HG02943 (cell line): ENCODE measurements around the gene GPC5.
"Not testable (repeated sequence)": the region's sequence is repeated elsewhere in the genome, so short reads cannot be mapped to it uniquely, and the experiment has no call there.

Experiments
- ATAC-seq: cut with Tn5 transposase; IDR thresholded peaks from one replicate; pipeline ENCODE4 v1.9.1; 2021; ENCODE audit warnings: mild to moderate bottlenecking, low read depth, moderate library complexity; ENCODE audit not compliant: unreplicated experiment

Gene GPC5

DNA sequence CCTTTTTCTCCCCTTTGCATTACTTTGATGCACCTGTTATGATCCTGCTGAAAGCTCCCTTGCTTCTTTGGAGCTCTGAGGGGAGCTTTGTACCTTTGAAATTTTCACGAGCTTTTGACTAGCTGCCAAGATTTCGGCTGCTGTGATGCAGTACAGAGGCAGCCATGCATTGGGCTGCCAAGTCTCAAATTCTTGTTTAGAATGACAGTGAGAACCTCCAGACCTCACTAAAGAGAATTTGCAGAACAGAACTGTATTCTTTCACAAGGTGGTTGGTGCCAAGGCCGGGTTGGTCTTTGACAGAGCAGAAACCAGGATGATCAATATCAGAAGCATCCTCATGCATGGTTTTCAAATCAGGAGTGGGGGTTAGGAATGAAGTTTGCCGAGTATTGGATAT, 414.8 kb downstream of the GPC5 start:
- no peak for ATAC-seq

DNA sequence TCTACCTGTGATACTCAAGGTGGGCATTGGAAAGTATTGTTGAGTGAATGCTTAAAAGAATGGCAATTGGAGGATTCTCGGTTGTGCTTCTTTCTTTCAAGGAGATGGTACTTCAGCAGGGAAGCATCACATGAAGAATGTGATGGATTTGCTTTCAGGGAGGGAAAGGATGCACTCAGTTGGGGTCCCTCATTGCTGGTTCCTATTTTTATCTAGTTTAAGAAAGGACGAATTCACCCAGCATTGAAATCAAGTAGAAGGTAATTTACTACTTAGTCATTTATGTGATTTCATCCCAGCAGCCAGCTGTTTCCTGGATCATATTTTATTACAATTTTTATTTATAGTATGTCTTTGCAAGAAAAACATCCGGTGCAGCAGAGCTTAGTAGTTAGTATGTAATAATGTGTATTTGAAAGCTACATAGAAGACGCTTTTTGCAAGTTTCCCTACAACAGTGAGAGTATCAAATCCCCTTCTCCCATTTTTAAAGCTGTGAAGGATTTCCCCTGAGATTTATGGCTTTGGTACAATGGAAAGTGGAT, 417.9 kb downstream of the GPC5 start:
- ATAC-seq: no peak

DNA sequence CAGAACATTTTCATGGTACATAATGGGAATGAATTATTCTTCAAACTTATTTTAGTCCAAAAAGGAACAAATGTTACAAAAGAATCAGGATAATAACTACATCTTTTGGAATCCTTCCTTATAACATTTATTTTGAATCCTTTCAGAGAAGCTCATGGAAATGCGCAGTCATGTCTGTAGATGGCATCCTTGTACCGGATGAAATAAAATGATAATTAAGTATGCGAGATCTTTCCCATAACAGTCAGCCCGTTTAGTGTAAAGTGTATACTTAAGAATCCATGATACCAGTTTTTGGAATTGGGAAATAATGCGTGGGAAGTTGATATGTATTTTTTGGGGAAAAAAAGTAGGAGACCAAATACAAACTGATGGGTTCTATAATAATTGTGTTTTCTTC, 418.8 kb downstream of the GPC5 start:
- ATAC-seq: no peak

DNA sequence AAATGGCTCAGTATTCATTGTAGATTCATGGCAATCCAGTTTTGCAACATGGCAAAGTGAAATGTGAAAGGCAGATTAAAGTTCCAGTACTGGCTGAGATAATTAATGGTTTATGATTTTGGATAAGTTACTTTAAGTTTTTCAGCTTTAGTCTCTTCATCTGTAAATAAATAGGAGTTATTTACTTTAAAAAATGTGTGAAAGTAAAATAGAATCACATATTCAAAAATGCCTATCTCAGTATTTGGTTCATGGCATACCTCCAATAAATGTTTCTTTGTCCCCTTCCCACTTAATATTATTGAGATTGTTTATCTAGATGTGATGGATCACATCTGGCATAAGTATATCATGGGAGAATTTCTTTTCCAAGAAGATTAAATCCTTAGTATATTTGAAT, 426.0 kb downstream of the GPC5 start:
- no peak for ATAC-seq

DNA sequence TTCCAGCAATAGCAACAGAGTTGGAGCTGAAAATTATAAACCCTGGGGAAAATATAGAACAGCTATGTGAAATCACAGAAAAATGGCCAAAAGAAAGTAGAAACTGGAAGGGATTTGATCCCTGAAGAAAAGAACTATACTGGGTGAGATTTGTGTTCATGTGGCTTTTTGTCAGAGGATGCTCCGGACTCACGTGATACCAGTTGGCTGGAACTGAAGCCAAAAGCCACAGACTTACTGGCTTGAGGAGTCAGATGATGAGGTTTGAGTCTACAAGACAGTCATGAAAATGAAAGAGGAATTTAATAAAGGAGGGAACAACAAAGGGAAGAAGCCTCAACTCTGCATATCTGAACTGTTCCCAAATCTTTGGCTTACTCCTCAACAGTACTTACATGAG, 427.1 kb downstream of the GPC5 start:
- no peak for ATAC-seq

DNA sequence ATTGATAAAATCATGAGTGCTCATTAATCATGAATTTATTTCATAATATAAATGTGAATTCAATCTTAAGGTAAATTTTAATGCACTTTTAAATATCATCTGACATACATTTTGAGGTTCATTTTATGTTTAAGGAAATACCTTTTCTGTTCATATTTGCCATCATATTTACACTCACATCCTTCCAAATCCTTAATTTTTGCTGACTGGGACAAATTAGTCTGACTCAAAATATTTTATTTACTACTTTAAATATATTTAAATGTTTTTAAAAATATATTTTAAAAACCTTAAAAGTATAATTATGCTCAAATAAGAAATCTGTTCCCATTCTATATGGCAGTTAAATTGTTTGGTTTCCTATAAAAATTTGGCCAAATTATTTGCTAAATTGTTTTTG, 438.1 kb downstream of the GPC5 start:
- no peak for ATAC-seq

DNA sequence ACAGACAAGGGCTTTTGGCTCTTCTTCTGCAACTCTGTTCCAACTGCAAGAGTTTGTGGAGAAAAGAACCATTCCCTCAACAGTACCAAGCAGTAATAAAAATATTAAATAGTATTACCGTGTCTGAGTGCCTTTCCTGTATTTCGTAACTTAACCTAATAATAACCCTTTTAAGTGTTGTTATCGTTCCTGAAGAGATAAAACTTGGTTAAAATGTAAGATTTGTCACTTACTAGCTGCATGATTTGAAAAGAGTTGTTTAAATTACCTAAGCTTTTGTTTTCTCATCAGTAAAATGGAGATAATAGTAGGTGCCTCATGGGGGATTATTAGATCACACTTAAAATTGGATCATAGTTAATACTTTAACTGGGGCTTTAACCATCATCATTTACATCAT, 447.2 kb downstream of the GPC5 start:
- no peak for ATAC-seq

DNA sequence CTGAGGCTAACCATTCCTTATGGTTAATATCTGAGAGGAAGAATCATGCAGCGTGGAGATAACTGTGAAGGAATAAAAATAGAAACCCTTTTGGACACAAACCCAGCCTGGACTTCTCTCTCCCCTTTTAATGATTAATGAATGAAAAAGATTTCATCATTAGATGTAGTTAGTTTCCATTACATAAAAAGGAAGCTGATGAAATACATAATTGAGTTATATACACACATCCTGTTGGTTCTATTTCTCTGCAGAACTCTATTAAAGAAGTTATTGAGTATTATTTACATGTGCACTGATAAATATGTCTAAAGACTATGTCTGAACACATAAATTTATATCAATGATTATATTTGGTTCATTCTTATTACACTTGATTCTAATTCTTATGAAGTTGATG, 465.3 kb downstream of the GPC5 start:
- ATAC-seq: no peak

DNA sequence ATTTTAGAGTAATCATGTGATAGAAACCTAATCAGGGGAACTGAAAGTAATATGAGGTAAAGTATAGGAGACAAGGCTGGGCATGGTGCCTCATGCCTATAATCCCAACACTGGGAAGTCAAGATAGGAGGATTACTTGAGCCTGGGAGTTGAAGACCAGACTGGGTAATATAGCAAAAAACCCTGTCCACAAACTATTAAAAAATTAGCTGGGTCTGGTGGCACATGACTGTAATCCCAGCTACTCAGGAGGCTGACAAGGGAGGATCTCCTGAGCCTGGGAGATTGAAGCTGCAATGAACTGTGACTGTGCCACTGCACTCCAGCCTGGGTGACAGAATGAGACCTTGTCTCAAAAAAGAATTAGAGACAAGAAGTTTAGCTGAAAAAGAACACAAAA, 469.9 kb downstream of the GPC5 start:
- ATAC-seq: no peak

DNA sequence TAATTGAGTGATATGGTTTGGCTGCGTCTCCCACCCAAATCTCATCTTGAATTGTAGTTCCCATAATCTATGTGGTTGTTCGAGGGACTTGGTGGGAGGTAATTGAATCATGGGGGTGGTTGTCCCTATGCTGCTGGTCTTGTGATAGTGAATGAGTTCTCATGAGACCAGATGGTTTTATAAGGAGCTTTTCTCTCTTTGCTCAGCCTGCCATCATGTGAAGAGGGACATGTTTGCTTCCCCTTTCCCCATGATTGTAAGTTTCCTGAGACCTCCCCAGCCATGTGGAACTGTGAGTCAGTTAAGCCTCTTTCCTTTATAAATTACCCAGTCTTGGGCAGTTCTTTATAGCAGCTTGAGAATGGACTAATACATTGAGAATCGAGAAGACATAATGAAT, 480.1 kb downstream of the GPC5 start:
- no peak for ATAC-seq

DNA sequence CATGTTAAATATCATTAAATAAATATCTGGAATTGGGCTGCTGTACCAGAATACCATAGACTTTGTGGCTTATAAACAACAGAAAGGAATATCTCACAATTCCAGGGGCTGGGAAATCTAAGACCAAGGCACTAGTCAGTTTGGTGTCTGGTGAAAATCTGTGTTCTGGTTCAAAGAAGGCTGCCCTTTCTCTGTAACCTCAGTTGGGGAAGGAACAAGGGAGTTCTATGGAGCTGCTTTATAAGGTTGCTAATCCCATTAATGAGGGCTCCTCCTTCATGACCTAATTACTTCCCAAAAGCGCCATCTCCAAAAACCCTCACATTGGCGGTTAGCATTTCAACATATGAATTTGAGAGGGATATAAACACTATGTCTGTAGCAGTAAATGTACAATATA, 480.9 kb downstream of the GPC5 start:
- ATAC-seq: no peak

DNA sequence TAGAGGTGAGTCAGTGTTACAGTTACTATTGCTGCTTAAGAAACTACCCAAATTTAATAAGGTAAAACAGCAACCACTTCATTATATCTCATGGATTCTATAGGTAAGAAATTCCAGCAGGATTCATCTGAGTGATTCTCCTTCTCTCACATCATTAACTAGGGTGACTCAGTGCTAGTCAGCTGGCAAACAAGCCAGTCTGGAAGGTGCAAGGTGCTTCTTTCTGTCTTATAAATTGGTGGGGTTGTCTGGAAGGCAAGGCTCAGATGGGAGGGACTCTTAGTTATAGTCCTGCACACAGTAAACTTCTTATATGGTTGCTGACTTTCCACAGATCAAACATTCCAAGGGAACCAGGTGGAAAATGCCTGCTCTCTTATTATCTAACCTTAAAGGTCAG, 484.5 kb downstream of the GPC5 start:
- ATAC-seq: no peak

DNA sequence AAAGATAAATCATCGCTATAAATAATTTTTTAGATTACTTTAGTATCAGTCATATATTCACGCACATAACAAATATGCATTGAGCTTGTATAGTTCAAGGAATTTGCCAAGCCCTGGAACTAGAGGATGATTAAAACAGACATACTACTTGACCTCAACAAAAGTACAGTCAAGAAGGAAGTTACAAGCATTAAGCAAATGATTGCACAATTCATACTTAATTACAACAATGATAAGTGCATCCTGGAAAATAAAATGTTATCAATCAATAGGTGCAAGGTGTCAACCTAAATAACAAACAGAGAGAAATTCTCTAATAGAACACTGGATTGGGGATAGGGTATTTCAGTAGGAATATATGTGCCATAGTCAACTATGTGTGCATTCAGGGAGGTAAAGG, 491.2 kb downstream of the GPC5 start:
- no peak for ATAC-seq

DNA sequence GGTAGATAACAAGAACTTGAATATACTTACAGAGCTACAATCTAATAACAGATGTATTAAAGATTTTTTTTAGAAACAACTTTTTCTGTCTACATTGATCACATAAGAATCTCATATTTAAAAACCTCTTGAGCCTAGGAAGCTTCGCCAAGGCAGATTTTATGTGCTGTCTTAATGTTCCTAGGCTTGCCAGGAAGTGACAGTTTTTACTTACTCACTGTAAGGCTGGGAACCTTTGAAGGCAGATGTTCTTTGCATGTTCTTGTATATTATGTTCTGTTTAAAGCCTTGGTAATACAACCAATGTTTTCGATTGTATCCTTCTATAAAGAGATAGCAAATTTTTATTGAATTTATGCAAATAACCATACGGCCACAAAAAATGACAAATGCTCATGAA, 492.7 kb downstream of the GPC5 start:
- ATAC-seq: no peak

DNA sequence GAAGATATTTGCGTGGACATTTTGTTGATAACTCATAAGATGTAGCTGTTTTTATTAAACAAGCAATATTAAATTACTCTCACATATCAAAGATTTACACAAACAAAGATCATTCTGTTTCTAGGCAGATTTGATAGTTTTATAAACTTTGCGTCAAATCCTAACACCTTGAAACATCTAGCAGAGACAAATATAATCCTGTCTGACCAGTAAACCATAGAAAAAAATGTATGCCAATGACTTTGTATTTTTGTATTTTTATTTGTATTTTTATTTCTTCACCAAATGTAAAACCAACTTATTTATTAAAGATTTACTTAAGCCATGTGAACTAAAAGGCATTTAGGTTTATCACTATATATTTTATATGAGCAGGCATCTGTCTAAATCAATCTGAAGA, 494.6 kb downstream of the GPC5 start:
- ATAC-seq: no peak

DNA sequence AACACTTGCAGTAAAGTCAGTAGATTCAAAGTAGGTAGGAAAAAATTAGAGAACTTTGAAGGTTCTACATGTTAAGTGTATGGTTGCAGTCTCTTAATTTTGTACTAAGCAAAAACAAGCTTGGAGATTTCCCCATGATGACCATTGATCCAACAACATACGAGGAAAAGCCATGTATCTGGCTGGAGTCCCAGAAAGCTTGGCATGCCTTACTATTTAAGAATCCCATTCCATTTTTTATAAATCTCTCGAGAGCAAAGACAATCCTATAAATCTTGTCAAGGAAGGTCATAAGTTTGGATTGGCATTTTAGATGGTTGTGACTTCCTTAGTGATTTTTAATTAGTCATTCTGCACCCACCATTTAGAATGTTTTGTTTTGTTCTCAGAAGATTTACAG, 495.9 kb downstream of the GPC5 start:
- no peak for ATAC-seq

DNA sequence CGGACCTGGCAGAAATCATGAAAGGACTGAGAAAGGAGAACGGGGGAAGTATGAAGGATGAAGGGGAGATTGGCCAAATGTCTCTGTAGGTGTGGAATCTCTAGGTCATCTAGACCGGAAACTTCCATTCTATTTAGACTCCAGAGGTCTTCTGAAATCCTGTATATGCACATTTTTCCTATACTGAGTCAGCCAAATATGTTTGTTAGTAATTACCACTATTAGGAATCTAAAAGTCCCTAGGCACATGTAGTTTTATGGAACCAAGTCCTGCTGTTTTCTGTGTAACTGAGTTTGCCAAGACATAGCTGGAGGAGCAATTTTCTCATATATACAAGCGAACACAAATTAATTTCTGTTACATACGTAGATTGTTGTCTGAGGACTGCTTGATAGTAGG, 498.1 kb downstream of the GPC5 start:
- no peak for ATAC-seq

DNA sequence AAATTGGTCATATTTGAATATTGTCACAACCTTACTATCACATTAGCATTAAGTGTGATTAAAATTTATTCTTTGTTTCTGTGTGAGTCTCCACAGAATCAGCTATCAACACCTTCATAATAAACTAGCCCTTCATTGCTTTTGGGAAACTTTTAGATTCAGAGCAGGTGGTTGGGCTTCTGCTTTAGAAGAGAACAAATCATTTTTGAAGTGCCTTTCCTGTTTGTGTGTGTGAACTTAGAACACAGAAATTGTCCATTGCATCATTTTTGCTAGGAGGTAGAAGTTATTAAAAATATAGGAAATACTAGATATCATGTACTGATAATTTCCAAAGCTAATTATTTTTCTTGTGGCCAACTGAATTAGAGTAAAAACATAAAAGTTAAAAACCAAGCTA, 500.6 kb downstream of the GPC5 start:
- ATAC-seq: not testable (repeated sequence)

DNA sequence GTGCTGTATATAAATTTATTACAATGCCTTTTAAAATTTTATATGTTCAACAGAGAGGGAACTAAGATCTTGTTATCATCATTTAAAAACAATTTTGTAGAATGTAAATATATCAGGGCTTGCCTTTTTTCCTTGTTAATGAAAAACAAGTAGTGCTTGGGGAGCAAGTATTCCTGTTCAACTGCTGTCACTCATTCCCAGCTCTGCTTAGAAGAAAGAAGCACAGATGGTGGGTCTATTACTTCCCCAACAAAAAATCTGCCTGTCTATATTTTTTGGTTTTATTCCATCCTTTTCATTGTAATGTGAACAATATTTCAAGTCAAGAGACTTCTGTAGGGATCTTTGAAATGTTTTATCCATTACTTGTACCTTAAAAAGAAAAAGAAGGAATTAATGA, 503.9 kb downstream of the GPC5 start:
- no peak for ATAC-seq

DNA sequence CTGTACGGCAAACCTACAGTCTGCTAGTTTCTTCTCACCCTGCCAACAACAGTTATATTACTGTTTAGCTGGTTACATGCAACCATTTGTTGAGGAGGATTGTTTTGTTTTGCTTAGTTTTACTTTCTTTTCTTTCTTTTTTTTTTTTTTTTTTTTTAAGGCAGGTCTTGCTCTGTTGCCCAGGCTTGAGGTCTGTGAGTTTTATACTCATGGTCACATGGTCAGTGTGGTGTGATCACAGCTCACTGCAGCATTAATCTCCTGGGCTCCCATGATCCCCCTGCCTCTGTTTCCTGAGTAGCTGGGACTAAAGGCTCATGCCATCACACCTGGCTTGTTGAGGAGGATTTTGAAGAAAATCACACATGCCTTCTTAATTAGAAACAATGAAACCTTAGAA, 505.6 kb downstream of the GPC5 start:
- ATAC-seq: peak; percentile 87

DNA sequence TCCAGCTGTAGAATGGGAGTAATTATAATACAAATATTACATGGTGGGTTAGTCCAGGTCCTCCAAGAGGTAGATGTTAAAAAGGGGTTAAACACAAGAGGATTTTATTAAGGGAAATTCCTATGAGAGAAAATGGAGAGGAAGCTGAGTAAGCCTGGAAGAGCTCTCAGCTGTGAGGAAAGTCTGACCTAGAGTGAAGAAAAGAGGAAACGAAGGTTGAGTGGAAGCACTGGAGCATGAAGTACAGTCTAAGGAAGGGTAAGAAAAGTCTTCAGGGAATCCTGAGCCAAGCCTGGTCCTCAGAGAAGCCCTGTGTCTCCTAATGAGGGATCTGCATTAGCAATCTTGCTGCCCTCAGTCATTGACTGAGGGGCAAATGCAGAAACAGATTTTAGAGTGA, 506.2 kb downstream of the GPC5 start:
- ATAC-seq: no peak

DNA sequence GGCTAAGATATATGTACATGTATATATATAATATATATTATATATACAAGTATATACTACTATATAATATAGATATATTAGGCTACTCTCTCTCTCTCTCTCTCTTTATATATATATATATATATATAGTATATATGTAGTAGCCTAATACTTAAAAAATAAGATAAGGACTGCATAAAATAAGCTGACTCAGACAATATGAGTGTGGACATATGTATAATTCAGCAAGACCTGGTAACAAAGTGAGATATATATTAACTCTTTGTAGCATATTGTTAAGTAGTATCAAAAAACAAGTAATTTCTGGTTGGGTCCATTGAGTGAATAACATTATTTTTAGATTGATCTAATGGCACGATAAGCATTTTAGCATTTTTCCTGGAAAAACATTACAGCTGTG, 509.0 kb downstream of the GPC5 start:
- ATAC-seq: no peak

DNA sequence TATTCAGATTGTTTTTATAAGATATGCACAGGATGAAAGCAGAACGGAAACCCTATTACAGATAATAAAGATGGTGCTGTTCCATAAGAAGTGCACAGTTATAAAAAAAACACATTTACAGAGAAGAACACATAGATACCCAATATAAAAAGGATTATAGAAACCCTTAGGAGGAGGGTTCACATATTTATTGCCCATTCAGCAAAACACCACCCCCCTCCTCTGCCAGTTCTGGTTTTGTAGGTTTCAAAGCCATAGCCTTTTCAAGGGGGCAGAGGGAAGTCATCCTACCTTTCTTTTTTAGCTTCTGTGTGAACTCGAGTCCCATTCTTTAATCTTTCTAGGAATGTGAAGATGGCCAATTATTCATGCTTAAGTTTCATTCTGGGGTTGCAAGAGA, 511.2 kb downstream of the GPC5 start:
- ATAC-seq: no peak
